H54 (cell line): ENCODE results near the gene RILP.

Source experiments
- DNase-seq: peaks from one replicate; pipeline ENCODE4 v3.0.0; 2011; ENCODE audit warnings: low spot score, mixed read lengths; ENCODE audit not compliant: insufficient read length
- FAIRE-seq: peaks from 3 replicates; lab custom pipeline; 2011; peaks lifted over from hg19 to GRCh38; lab: Jason Lieb, UNC
- POLR2A ChIP-seq: IDR thresholded peaks from 2 replicates; pipeline ENCODE4 v1.6.1; 2011; ENCODE audit warnings: low read depth, mild to moderate bottlenecking, low read length

RILP gene

DNA sequence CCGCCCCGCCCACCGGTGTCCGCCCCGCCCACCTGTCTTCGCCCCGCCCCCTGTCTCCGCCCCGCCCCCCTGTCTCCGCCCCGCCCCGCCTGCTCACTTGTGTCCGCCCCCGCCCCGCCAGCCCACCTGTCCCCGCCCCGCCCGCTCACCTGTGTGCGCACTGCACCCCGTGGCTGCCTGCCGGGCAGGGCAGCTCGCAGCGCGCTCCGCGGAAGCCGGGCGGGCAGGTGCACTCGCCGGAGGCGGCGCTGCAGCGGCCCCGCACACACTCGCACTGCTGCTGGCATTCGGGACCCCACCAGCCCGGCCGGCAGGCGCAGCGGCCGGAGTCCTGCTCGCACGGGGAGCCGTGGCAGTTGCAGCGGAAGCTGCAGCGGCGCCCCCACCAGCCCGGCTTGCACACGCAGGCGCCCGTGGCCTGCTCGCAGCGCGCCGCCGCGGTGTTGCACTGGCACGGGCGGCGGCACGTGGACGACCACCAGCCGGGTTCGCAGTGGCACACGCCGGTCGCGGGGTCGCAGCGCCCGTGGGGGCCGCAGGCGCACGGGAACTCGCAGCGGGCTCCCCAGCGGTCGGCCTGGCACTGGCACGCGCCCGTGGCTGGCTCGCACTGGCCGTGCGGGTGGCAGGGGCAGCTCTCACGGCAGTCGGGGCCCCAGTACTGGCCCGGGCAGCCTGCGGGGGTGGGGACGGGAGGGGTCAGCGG, 6.2 kb downstream of the RILP start:
- DNase-seq = no peak
- TF ChIP-seq POLR2A = no peak
- no peak for FAIRE-seq

DNA sequence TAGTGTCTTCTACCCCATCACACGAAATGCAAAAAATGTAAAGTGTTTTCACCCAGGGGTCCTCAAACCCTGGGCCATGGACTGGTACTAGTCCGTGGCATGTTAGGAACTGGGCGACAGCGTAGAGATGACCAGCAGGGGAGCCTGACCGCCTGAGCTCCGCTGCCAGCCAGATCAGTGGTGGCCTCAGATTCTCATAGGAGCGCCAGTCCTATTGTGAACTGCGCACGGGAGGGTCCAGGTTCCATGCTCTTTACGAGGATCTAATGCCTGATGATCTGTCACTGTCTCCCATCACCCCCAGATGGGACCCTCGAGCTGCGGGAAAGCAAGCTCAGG, 8.6 kb downstream of the RILP start:
- no peak for TF ChIP-seq POLR2A
- no peak for FAIRE-seq
- DNase-seq = no peak

DNA sequence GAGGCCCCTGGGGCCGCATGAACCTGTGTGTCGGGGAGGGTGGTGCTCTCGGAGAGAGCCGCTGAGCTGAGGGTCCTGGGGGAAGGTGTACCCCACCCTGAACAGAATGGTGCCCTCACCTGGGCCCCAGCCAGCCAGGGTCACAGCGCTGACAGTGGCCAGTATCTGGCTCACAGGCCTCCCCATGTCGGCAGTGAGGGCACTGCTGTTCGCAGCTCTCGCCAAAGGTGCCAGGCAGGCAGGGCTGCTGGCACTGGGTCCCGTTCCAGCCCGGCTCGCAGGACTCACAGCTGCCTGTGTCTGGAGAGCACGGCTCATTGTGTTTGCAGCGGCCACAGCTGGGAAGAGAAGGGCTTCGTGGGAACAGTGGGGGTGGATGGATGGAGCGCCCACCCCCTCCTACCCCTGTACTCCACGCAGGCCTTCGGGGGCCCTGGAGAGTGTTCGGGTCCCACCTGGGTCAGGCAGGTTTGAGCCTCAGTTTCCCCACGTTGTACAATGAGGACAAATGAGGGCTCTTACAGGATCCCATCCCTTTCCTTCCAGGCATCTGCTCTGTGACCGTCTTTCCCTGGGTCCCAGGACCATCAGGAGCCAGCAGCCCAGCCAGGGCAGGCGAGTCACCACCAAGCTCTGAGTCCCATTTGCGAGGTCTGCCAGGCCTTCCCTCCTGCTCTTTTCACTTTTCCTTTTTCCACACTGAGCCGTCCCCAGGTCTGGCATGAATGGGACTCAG, 9.2 kb downstream of the RILP start:
- no peak for FAIRE-seq
- no peak for DNase-seq
- no peak for TF ChIP-seq POLR2A

DNA sequence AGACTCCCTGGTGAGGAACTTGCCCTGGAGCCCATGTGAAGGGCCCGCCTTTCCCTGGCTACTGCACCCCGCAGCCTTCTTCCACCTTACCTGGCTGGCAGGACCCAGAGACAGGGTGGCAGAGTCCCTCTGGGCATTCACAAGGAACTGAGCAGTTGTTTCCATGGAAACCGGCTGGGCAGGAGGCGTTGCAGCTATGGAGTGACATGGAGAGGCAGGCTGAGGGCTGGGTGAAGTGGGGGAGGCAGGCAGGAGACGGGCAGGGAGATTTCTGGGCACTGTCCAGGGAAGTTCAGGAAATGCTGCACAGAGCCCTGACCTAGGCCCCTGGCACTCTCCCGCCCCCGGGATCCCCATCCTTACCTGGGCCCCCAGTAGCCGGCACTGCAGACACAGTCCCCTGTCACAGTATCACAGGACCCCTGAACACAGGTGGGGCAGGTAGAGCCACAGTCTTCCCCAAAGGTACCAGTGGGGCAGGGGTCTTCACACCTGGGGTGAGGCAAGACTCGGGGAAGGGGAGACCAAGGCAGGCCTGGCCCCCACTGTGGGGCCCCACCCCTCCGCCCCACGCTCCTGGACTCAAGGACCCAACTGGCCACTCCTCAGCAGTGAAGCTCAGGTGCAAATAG, 10.0 kb downstream of the RILP start:
- no peak for DNase-seq
- TF ChIP-seq POLR2A = no peak
- FAIRE-seq = no peak

DNA sequence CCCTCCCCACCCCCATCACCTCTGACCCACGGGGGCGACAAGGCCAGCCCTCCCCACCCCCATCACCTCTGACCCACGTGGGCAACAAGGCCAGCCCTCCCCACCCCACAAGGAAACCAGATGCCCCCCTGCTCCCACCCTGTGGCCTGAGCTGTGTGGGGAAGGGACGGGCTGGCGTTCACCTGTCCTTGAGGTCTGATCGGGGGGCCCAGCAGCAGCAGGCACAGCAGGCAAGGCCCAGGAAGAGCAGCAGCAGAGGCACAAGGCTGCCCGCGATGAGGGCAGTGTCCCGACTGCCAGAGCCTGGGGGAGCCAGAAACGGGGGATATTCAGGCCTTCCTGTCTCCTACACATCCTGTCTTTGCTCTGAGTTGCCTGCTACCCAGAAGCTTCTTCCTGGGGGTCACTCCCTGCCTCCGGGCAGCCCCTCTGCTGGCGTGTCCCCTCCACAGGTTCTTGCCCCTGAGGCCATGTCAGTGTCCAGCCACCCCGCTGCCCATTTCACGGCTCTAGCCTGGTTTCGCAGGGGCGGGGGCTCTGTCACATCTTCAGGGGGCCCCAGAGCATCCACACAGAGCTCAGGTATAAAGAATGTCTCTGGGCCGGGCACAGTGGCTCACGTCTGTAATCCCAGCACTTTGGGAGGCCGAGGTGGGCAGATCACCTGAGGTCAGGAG, 10.9 kb downstream of the RILP start:
- FAIRE-seq = no peak
- TF ChIP-seq POLR2A = no peak

DNA sequence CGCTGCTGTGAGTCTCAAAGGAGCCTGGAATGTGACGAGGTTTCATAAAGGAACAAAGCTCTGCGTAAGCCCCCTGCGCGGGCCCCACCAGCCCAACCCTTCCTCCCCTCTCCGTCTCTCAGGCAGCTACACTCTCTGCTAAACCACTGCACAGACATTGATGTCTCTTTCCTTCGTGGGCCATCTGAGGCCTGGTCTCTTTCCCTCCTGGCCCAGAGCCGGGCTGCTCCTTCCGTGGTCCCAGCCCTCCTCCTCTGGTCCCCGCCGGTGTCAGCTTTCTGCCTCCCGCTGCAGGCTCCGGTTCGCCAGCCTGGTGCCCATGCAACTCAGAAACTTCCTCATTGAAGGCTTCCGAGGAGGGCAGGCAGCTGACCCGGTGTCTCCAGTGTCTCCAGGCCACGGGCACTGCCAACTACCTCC, 11.5 kb downstream of the RILP start:
- DNase-seq (no peak), FAIRE-seq (no peak)
- TF ChIP-seq POLR2A = no peak

More for the DNA sequence above, 10.9 kb downstream of the RILP start:
- DNase-seq = no peak

DNA sequence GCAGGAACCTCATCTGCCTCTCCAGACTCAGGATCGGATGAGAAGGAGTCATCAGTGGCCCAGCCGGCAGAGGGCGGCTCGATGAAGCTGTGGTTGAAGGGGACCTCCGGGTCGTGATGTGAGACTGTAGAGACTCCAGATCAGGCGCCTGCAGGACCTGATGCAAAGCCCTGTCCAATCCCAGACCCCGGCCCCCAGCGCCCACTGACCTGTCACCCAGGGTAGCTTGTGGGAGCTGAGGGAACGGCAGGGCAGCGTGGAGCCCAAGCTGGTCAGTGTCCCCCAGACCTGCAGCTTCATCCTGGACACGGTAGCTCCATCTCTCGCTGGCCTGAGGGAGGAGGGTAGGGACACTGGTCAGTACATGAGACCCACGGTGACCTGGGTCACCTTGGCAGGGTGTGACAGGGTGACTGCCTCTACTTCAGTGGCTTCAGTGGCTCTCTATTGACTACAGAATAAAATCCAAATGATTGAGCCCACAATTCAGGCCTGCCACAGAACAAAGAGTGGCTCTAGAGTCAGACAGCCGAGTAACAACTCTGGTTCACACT, 12.9 kb downstream of the RILP start:
- DNase-seq (no peak), FAIRE-seq (no peak)
- TF ChIP-seq POLR2A = no peak

DNA sequence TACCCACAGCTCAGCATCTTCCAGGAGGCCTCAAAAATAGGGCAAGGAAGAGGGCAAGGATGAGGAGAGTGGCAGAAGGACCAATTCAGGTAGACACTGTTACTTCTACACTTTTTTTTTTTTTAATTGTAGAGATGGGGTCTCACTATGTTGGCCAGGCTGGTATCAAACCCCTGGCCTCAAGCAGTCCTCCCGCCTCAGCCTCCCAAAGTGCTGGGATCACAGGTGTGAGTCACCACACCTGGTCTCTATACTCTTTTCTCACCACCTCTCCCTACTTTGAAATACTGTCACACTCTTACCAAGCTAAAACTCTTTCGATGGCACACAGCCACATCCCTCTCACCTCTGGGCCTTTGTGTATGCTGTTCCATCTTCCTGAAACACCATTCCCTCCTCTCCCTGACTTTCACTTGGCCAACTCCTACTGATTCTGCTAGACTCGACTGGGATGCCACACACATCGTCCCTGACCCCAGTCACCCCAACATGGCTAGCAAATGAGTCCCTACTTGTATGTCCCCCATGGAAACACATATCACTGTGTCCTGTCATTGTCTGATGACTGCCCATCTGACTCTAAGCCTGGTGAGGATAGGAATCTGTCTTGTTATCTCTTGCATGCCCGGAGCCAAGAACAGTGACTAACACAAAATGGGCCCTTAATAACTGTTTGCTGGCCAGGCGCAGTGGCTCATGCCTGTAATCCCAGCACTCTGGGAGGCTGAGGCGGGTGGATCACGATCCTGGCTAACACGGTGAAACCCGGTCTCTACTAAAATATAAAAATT, 13.8 kb downstream of the RILP start:
- DNase-seq (no peak), FAIRE-seq (no peak)
- no peak for TF ChIP-seq POLR2A

DNA sequence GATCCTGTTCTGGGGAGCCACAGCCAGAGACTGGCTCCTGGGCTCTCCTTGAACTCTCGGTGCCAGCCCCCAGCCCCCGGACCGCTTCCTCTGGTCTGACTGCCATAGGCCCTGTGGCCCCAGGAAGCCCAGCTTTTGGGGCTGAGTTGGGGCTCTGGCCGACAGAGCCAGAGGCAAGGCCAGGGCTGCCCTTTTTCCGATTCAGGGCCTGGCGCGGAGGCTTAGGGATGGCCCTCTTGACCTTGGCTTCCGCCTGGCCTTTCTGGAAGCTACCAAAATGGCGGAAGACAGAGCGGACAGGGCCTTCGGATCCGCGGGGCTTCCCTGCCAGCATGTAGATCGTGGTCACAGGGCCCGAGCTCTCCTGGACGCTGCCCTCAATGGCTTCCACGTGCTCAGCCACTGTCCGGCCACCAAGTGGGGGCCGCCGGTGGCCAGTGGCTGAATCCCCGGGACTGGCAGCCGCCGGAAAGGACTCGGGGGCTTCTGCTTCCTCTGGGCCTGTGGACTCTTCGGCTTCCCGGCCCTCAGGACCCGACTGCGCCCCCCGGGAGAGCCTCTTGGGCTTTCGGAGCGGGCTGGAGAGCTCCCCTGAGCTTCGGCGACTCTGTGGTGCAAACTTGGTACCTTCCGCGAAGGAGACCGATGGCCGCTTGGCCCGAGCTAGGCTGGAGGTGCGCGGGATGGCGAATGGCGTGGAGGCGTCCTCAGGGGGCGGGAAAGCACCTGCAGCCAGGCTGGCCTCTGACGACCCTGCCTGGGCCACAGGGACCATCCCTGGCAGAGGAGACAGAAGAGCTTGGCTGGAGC, 14.6 kb downstream of the RILP start:
- no peak for FAIRE-seq
- TF ChIP-seq POLR2A = no peak
- DNase-seq = no peak

DNA sequence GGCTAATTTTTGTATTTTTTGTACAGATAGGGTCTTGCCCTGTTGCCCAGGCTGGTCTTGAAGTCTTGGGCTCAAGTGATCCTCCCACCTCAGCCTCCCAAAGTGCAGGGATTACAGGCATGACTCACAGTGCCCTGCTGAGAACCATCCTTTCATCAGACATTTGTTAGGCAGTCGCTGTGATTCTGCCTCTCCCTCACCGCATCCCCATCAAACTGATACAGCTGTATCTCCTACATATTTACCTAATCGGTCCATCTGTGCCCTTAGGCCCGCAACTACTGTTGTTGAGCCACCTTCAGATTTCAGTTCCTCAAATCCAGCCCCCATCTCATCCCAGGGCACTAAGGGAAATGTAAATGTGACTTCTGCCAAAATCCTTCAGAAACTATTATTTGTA, 19.0 kb downstream of the RILP start:
- no peak for TF ChIP-seq POLR2A
- FAIRE-seq (peak; percentile 89), DNase-seq (peak; percentile 68)

DNA sequence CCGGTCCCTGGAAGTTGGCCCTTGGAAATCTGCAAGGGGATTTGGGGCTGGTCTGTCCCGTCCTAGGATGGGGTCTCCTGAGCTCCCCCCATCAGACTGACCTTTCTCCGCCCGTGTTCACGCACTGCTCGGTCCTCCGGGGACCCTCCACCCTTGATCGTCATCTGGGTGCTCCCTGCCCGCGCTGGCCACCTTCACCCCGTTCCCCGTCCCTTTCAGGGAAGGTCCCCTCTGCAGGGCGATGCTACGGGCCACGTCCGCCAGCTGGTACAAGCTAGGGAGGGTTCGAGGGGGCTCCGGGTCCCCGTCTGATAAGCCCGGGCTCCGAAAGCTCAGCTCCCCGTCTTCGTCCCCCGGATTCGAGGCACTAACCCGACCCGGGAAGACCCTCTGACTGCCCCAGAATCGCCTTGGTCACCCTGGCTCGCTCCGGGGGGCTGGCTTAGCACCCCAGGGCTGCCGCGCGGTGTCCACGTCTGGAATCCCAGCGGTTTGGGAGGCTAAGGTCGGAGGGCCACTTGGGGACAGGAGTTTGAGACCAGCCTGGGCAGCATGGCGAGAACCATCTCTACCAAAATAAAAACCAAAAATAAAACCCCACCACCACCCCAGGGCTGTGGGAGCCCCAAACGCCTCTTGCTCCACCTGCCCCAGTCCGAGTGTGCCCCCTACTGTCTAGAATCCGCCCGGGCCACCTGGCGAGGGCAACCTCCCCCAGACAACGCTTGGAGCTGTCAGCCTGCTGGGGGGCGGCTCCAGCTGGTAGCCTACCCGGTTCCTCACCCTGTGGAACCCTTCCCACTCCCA, 20.0 kb downstream of the RILP start:
- DNase-seq (no peak), FAIRE-seq (no peak)
- TF ChIP-seq POLR2A = no peak
